SKM-1 treated with dmso at 0.1 percent for 144 hours (cell line): ENCODE results near the gene COL23A1.
"Not testable (repeated sequence)": the region's sequence is repeated elsewhere in the genome, so short reads cannot be mapped to it uniquely, and the experiment has no call there.

Source experiments
- DNase-seq: peaks from one replicate; lab custom pipeline; 2025; ENCODE audit not compliant: unreplicated experiment; lab: John Stamatoyannopoulos, UW

Gene COL23A1

GRCh38 chr5:178205749-178206047, 384.5 kb downstream of the COL23A1 start:
- no peak for DNase-seq

GRCh38 chr5:178204935-178205748, 385.1 kb downstream of the COL23A1 start:
- peak; percentile 70 for DNase-seq

GRCh38 chr5:178204182-178204934, 385.8 kb downstream of the COL23A1 start, which contains the start of gene HNRNPAB:
Gene HNRNPAB, plus strand, starts transcription at chr5:178204533. Its CDS starts 305 bp downstream, at chr5:178204838.
- DNase-seq, result peak; percentile 87

DNA sequence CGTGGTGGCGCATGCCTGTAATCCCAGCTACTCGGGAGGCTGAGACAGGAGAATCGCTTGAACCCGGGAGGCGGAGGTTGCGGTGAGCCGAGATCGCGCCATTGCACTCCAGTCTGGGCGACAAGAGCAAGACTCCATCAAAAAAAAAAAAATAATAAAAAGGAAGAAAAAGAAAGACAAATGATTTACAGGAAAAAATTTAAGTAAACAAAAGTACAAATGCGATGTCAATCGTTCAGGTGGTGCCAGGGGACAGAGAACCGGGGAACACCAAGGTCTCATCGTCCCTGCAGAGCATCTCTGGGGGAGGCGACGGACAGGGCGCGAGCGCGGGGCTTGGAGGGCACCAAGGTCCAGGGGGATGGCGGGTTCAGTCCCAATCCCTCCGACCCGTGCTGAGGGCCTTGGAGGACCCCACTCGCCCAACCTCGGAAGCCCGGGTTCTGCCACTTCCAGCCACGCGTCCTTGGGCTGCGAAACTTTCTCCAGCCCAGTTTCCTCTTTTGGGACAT, 386.5 kb downstream of the COL23A1 start:
- no peak for DNase-seq

- no peak for DNase-seq
Observed at GRCh38 chr5:178202541-178202940, 387.7 kb downstream of the COL23A1 start.

GRCh38 chr5:178201927-178202235, 388.3 kb downstream of the COL23A1 start:
- DNase-seq, result peak; percentile 50

GRCh38 chr5:178201221-178201926, 388.8 kb downstream of the COL23A1 start:
- no peak for DNase-seq

DNA sequence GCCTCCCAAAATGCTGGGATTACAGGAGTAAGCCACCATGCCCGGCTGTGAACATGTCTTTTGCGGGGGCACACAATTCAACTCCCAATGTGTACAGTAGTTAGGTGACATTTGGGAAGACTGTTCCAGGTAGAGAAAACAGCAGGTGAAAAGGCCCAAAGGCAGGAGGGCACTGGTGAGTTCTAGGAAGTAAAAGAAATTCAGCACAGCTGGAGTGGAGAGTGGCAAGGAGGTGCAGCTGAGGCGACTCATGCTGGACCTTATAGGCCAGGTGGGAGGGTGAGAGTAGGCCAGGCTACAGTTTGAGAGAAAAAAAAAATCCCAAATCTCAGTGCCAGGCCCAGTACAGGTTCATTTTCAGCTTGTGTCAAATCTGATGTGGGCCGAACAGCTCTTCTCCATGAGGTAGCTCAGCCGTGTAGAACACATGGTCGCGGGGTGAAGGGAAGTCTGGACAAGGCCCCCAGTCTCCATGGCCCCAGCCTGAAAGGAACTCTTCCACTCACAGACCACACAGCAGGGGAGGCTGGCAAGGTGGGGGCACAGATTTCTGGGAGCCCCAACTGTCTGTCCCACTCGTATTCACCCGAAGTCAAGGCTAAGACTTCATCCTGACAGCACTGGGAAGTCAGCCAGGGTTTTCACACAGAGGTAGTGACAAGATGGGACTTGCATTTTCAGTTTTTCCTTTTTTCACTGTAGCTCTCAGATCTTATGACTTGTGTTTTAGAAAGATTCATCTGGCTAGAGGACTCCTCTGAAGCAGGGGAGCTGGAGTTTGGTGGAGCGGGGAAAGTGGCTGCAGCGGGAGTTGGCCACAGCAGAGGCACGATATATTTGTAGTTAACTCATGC, 390.4 kb downstream of the COL23A1 start:
- DNase-seq, result no peak

GRCh38 chr5:178198706-178199105, 391.5 kb downstream of the COL23A1 start:
- DNase-seq, result peak; percentile 27

DNA sequence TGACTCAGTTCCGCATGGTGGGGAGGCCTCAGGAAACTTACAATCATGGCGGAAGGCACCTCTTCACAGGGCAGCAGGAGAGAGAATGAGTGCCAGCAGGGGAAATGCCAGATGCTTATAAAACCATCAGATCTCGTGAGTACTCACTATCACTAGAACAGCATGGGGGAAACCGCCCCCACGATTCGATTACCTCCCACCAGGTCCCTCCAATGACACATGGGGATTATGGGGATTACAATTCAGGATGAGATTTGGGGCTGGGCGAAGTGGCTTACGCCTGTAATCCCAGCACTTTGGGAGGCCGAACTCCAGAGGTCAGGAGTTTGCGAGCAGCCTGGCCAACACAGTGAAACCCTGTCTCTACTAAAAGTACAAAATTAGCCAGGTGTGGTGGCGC, 392.0 kb downstream of the COL23A1 start:
- DNase-seq, result not testable (repeated sequence)

- peak; percentile 30 for DNase-seq
Observed at GRCh38 chr5:178196986-178197385, 393.2 kb downstream of the COL23A1 start.

GRCh38 chr5:178196281-178196812, 393.8 kb downstream of the COL23A1 start:
- no peak for DNase-seq

DNA sequence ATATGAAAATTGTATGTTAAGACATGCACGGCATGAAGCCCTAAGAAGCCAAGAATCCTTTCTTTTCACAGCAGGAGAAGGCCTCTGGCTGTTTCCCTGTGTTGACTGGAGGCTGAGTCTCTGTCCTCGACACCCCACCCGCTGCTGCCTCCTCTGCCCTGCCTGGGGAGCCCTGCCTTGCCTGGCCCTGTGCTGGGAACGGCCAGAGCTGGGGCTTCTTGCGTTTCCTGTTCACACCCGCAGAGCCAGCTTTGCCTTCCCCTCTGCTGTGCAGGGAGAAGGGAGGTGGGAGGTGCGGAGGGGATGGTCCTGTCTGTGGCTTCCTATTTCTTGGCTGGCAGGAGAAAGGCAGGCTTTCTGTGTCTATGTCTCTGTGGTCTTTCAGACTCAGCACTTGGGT, 396.2 kb downstream of the COL23A1 start:
- DNase-seq, result peak; percentile 53

GRCh38 chr5:178193251-178193809, 396.9 kb downstream of the COL23A1 start:
- no peak for DNase-seq

- DNase-seq, result no peak
Observed at GRCh38 chr5:178192787-178193186, 397.4 kb downstream of the COL23A1 start.

GRCh38 chr5:178192244-178192643, 397.9 kb downstream of the COL23A1 start:
- DNase-seq, result no peak

GRCh38 chr5:178191661-178192060, 398.5 kb downstream of the COL23A1 start:
- no peak for DNase-seq

- DNase-seq, result no peak
Observed at GRCh38 chr5:178189433-178189832, 400.8 kb downstream of the COL23A1 start.
